Activated naive CD4-positive, alpha-beta T cell treated with Interleukin-2 at 50 U/mL for 16 hours (primary cell): ENCODE measurements around the gene ANKRD33B.
A peak's percentile ranks its signal among the peaks of the same experiment; 100 is the strongest.
"Not testable (repeated sequence)": the region's sequence is repeated elsewhere in the genome, so short reads cannot be mapped to it uniquely, and the experiment has no call there.

Experiments
- DNase-seq: peaks from one replicate; pipeline ENCODE4 v3.0.0-alpha.2; 2020

The ANKRD33B gene

DNA sequence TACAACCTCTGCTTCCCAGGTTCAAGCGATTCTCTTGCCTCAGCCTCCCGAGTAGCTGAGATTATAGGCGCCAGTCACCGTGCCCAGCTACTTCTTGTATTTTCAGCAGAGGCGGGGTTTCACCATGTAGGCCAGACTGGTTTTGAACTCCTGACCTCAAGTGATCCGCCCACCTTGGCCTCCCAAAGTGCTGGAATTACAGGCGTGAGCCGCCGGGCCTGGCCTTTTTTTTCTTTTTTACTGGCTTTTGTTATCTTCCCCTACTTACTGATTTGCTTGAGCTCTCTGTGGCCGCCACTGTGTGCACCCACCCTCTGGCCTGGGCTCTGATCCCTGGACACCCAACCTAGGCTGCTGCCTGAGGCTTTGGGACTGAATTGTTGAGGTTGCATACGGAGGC, 60.3 kb downstream of the ANKRD33B start:
- no peak for DNase-seq

GRCh38 chr5:10624679-10625078, 60.8 kb downstream of the ANKRD33B start:
- no peak for DNase-seq

GRCh38 chr5:10625700-10626472, 62.0 kb downstream of the ANKRD33B start:
- no peak for DNase-seq

- no peak for DNase-seq
Observed at GRCh38 chr5:10626473-10627013, 62.7 kb downstream of the ANKRD33B start.

GRCh38 chr5:10627160-10627701, 63.4 kb downstream of the ANKRD33B start:
- DNase-seq = no peak

- DNase-seq = no peak
Observed at GRCh38 chr5:10628601-10629000, 64.7 kb downstream of the ANKRD33B start.

DNA sequence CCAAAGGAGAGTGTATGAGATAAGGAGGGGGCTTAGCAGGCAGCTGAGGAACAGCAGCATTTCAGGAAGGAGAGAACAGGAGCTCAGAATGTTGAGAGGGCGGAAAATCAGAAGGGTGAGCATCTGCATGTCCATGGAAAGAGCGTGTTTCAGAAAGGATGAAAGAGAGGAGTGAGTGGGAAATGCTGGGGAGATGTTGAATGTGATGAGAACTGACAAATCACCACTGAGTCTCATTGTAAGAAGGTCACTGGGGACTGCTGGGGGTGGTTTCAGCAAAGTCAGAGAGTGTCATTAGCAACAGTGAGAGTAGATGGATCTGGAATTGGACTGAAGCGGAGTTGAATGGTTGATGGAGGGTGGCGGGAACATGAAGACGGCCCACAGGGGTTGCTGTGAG, 65.8 kb downstream of the ANKRD33B start:
- DNase-seq = no peak

- DNase-seq = no peak
Observed at GRCh38 chr5:10630126-10630525, 66.3 kb downstream of the ANKRD33B start.

- DNase-seq = not testable (repeated sequence)
Observed at GRCh38 chr5:10630744-10631143, 66.9 kb downstream of the ANKRD33B start.

DNA sequence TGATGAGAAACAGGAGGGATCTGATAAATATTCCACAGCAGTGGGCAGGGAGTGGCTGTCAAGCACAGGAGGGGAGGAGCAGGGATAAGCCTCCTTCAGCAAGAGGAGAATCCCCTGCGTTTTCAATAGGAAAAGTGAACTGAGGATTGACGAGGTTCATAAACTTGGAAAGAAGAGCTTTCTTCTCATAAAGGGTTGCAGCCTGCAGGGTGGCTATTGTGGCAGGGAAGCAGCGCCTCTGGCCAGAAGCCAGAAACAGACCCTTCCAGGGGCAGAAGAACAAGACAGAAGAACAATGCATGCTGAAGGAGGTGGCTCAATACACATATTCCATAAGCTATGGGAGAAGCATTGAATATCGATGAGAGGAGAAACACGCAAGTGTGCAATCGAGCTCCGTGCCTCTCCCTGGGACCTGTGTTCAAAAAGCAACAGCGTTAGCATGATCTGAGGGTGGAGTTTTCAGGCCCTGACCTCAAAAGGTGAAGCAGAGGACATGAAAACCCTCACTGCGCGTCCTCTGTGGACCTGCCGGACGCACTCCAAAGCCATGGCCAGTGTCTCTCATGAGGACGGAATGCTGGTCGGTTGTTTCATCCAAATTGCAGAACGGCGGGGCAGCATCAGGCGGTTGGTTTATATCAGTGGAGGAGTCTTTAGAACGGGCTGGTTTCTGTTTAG, 67.6 kb downstream of the ANKRD33B start:
- no peak for DNase-seq

DNA sequence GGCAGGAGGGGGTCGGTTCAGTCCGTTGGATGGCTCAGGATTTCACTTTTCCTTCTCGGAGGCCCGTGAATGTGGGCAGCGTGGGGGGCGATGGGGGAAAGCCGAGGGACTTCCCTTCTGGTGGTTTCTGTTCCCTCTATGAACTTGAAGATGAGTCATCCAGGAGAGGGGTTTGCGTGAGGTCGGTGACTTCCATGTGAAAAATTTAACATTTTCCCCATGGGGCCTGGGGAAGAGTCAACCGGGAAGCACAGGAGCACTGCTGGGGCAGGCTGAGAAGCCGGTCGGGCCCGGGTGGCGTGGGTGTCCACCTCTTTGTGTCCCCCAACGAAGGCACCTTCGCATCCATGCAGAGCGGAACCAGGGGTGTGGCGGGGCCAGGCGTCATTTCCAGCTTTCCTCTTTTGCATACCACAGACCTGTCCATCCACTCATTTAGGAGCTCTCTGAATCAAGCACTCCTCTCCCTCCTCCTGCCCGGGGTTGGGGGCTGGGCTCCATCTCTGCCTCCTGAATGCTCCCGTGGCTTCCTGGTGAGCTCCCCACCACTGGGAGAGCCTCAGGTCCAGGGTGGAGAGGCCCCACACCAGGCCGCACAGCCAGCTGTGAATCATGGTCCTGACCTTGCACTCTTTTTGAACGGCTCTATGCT, 68.4 kb downstream of the ANKRD33B start:
- DNase-seq = peak; percentile 74

GRCh38 chr5:10633271-10634049, 69.6 kb downstream of the ANKRD33B start:
- peak; percentile 60 for DNase-seq

GRCh38 chr5:10634050-10634449, 70.2 kb downstream of the ANKRD33B start:
- DNase-seq = no peak

- no peak for DNase-seq
Observed at GRCh38 chr5:10634562-10634961, 70.7 kb downstream of the ANKRD33B start.

DNA sequence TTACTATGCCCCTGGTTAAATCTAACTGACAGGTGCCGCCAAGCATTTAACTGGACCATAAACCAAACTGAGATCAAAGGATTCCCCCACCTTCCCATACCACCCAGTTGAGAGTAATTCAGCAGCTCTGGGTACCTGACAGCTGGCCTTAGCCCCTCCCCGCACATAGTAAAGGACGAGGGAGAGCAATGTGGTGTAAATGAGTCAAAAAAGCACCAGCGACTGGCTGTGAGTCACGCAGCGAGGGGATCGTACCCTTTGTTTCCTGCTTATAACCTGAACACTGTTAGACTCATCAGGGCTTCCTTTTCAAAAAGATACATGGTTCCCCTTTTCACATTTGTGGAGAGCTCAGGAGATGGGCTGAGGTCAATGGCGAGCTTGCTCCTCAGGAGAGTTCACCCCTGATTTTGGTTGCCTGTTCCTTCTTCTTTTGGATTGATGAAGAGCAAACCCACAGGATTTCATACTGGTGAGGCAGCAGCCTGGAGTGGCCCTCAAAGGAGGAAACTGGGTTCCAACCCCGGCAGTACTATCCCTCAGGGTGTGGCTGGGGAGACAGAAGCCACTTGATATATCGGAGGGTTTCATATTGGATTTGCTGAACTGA, 71.5 kb downstream of the ANKRD33B start:
- peak; percentile 83 for DNase-seq

DNA sequence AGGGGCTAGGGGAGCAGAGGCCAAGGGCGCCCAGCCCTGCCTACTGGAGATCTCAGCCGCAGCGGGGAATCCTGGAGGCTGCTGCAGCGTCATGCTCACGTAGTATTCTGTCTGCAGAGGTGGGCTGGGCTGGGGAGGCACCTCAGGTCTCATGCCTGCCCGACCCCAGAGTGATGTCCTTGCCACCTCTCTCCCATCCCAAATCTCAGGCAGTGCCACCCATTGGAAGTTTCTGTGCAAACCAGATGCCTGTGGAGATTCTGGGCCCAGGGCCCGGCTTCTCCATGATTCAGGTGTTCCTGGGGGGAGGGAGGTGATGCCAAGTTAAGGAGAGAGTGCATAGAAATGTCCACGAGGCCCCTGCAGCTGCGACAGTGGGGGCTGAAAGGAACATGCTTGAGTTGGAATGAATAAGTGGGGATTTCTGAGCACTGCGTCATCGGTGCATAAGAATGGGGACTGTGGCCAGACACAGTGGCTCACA, 72.0 kb downstream of the ANKRD33B start:
- DNase-seq = peak; percentile 22

GRCh38 chr5:10636363-10637142, 72.7 kb downstream of the ANKRD33B start:
- DNase-seq = no peak

DNA sequence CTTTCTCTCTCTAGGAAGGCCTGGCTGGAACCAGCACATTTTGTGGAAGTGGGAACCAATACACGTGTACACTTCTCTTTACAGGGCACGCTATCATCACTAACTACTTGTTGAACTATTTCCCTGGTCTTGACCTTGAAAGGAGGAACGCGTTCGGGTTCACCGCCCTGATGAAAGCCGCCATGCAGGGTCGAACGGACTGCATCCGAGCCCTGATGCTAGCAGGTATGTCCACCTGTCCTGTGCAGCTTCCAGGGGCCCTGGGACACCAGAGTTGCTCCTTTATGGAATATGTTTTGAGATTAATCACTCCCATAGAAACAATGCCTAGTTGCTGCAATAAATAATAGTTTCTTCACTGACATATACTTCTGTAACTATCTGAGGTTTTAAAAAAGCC, 74.1 kb downstream of the ANKRD33B start:
- no peak for DNase-seq

DNA sequence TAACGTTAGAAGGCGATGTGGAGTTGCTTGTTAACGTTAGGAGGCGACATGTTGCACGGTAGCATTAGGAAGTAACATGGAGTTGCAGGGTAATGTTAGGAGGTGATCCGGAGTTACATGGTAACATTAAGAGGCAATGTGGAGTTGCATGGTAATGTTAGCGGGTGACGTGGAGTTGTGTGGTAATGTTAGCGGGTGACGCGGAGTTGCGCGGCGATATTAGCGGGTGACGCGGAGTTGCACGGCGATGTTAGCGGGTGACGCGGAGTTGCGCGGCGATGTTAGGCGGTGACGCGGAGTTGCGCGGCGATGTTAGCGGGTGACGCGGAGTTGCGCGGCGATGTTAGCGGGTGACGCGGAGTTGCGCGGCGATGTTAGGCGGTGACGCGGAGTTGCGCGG, 74.9 kb downstream of the ANKRD33B start:
- not testable (repeated sequence) for DNase-seq

- no peak for DNase-seq
Observed at GRCh38 chr5:10639846-10640368, 76.0 kb downstream of the ANKRD33B start.

DNA sequence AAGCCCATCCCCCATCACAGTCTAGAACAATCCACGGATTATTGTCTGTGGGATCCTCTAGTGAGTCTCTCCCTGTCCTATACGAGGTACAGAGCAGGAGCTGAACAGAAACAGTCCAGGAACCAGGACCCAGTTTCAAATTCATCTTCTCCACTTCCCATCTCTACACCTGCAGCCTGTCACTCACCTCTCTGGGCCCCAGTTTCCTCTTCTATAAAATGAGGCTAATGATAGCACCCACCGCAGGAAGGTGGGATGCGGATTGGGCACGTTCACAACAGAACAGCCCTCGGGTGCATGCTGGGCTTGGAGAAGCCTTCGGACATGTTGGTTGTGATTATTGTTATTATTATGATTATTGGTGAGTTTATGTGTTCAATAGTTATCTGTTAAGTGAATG, 78.5 kb downstream of the ANKRD33B start:
- no peak for DNase-seq
